Breast epithelium (tissue), 4 donors: ENCODE results near the gene DIP2B. TPM values are rescaled to one million over a fixed set of nuclear protein-coding genes. Genes with fewer than 3 reads are reported as not detected.

Experiments used
- DNase-seq, 2 donors: peaks; one replicate each; pipeline ENCODE4 v3.0.0-alpha.2; 2019; ENCODE audit warnings: low spot score in 2 of 2
- H3K27ac ChIP-seq, 2 donors: fragments of 200-600 bp; sonication (generic) in 1 of 2; one replicate each; pipeline ENCODE4 v1.5.1; 2016 to 2019; ENCODE audit warnings: mild to moderate bottlenecking in 1 of 2
- H3K27me3 ChIP-seq, 2 donors: fragments of 200-600 bp; sonication (generic) in 1 of 2; one replicate each; pipeline versions ENCODE4 v1.5.1 to v1.6.0; 2017 to 2019; ENCODE audit warnings: control low read depth in 1 of 2, mild to moderate bottlenecking in 1 of 2
- H3K36me3 ChIP-seq: fragments of 200-600 bp; one replicate; pipeline ENCODE4 v1.5.1; 2019
- H3K4me1 ChIP-seq, 2 donors: fragments of 200-600 bp; sonication (generic); one replicate each; pipeline ENCODE4 v1.5.1; 2016 to 2019; ENCODE audit warnings: control low read depth in 1 of 2
- H3K4me3 ChIP-seq, 3 donors: fragments of 200-600 bp; sonication (generic); 1 replicate in 2 of 3; 2 replicates in 1 of 3; pipeline ENCODE4 v1.5.1; 2016 to 2019; ENCODE audit warnings: mild to moderate bottlenecking in 3 of 3, moderate library complexity in 2 of 3
- H3K9me3 ChIP-seq, 2 donors: fragments of 200-600 bp; sonication (generic) in 1 of 2; one replicate each; pipeline ENCODE4 v1.5.1; 2016 to 2019; ENCODE audit warnings: control low read depth in 1 of 2
- POLR2A ChIP-seq: fragments of 450-650 bp; IDR thresholded peaks from one replicate; pipeline ENCODE4 v1.6.1; 2016; ENCODE audit warnings: antibody characterized with exemption, mild to moderate bottlenecking, moderate library complexity
- POLR2AphosphoS5 ChIP-seq, 3 donors: sonication (generic); formaldehyde crosslinking; IDR thresholded peaks; one replicate each; pipeline ENCODE4 v1.6.1; 2017; ENCODE audit warnings: antibody characterized with exemption in 3 of 3
- intact Hi-C: fragments of 100-400 bp; cut with DNase I; formaldehyde crosslinking; loops from one replicate; pipeline ENCODE4 v1.15.1; 2023; ENCODE audit warnings: low total_unique reads
- total RNA-seq, 3 donors: library from RNA; depleted of rRNA; stranded (reverse); fragments of >200 nt; gene quantifications; one replicate each; pipeline ENCODE4 v1.1.0, GENCODE V29; 2016
- TF ChIP-seq, protein P1 (sequence below), 3 donors: fragments of 450-650 bp; IDR thresholded peaks; one replicate each; pipeline ENCODE4 v1.5.1; 2016 to 2017; ENCODE audit warnings: antibody characterized with exemption in 3 of 3, mild to moderate bottlenecking in 3 of 3, moderate library complexity in 3 of 3

Gene DIP2B
- total RNA-seq, 3 donors from 2014 or later = 26.6 to 44.8 (median 33.4) TPM

DNA sequence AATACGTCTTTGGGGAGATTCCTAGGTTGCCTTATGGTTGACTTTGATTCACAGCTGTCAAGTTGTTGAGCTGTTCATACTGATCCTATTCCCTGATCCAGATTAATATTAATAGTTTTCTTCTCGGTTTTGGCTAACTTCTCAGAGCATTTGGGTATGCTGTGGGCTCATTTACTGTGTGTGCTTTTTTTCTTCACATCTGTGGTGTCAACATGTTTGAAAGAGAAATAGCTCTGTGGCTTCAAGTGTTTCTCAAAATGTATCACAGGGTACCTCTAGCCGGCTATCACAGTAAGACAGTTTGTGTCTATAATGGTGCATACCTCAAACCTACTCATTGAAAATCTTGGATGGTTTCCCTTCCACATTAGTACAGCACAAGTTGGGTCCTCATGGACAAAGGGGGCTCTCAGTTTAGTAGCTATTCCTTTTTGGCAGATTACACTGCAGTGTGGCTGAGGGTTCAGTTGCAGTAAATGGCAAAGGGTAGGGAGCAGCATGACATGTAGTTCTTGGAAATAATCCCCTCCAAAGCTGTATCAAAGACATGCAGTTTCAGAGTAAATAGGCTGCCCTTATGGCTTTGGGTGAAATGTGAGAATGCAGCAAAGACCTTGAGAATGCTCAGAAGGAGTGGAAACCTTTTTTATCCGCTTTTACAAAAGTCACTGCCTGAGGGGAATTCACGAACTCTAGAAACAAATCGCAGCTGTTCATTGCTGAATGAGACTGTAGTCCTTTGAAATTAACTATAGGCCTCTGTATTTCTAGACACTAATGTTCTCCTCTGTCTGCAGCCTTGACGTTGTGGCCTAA lies 156.7 kb downstream of the DIP2B start:
- intact Hi-C loops = no loop called here
- Histone ChIP-seq H3K36me3 (no peaks in the 10 kb centered on the region), H3K9me3 (no peaks in the 10 kb centered on the region), H3K27me3 (no peaks in the 10 kb centered on the region), H3K4me3 (no peak overlapping the region), H3K4me1 (no peaks in the 10 kb centered on the region), H3K27ac (no peak overlapping the region)
- no peak for DNase-seq
- TF ChIP-seq, protein P1, sequence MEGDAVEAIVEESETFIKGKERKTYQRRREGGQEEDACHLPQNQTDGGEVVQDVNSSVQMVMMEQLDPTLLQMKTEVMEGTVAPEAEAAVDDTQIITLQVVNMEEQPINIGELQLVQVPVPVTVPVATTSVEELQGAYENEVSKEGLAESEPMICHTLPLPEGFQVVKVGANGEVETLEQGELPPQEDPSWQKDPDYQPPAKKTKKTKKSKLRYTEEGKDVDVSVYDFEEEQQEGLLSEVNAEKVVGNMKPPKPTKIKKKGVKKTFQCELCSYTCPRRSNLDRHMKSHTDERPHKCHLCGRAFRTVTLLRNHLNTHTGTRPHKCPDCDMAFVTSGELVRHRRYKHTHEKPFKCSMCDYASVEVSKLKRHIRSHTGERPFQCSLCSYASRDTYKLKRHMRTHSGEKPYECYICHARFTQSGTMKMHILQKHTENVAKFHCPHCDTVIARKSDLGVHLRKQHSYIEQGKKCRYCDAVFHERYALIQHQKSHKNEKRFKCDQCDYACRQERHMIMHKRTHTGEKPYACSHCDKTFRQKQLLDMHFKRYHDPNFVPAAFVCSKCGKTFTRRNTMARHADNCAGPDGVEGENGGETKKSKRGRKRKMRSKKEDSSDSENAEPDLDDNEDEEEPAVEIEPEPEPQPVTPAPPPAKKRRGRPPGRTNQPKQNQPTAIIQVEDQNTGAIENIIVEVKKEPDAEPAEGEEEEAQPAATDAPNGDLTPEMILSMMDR (IDR thresholded peaks at IDR 0.05) = no peak
- TF ChIP-seq POLR2AphosphoS5 (IDR thresholded peaks at IDR 0.05) (no peak), POLR2A (no peak)

DNA sequence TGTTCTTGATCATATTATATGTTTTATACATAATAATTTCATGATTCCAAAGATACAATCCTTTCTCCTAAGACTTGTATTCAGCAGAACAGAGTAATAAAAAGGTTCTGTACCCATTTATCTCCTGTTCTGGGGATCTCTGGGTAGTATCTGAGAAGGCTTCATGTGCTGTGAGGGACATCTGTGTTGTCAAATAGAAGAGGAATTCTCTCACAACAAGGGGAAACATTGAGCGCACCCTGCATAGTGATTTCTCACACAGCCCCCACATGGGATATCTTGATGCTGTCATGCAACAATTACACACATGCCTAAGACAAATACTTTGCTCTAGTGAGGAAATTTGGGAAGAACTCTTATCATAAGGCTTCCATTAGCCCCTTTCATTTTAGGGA lies 157.3 kb downstream of the DIP2B start:
- H3K27ac ChIP-seq = no peak overlapping the region

DNA sequence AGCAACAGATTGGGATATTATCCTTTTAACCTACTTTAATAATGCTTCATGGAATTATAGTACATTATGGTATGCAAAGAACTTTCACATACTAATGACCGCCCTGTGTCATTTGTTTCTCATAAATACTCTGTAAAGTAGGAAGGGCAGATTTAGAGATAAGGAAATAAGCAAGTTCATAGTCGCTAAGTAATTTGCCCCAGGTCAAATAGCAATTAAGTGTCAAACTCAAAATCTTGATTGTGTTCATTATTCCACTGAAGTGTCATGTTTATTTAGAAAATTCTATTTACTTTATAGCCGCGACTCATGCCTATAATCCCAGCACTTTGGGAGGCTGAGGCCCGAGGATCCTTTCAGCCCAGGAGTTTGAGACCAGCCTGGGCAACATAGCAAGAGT lies 160.4 kb downstream of the DIP2B start:
- TF ChIP-seq POLR2A = no peak
- TF ChIP-seq, protein P1 (IDR thresholded peaks at IDR 0.05) = no peak
- TF ChIP-seq POLR2AphosphoS5 (IDR thresholded peaks at IDR 0.05) = no peak
- DNase-seq = no peak
- no peaks in the 10 kb centered on the region for H3K36me3 ChIP-seq
- no peaks in the 10 kb centered on the region for H3K9me3 ChIP-seq
- intact Hi-C loops = no loop called here
- no peak overlapping the region for H3K4me3 ChIP-seq
- no peak overlapping the region for H3K27ac ChIP-seq
- H3K27me3 ChIP-seq = no peaks in the 10 kb centered on the region
- no peaks in the 10 kb centered on the region for H3K4me1 ChIP-seq

More for the DNA sequence above, 157.3 kb downstream of the DIP2B start:
- no peaks in the 10 kb centered on the region for H3K36me3 ChIP-seq
- intact Hi-C loops = no loop called here
- no peaks in the 10 kb centered on the region for H3K4me1 ChIP-seq
- no peak for DNase-seq
- H3K27me3 ChIP-seq = no peaks in the 10 kb centered on the region
- H3K9me3 ChIP-seq = no peaks in the 10 kb centered on the region
- TF ChIP-seq POLR2A = no peak
- TF ChIP-seq POLR2AphosphoS5 (IDR thresholded peaks at IDR 0.05) = no peak
- TF ChIP-seq, protein P1 (IDR thresholded peaks at IDR 0.05) = no peak
- no peak overlapping the region for H3K4me3 ChIP-seq

DNA sequence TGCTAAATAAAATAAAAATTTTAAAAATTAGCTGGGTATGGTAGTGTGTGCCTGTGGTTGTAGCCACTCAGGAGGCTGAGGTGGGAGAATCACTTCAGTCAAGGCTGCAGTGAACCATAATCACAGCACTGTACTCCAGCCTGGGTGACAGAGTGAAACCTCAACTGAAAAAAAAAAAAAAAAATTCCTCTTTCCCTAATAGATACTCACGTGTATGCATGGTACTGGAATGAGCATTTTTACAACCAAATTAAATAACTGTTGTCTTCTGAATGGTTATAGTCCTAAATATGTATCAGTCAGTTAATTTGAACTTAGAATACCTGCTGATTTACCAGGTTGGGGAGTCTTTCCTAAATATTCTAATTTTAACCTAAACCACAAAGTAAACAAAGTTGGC lies 160.8 kb downstream of the DIP2B start:
- TF ChIP-seq POLR2AphosphoS5 (IDR thresholded peaks at IDR 0.05) (no peak), POLR2A (no peak)
- TF ChIP-seq, protein P1 (IDR thresholded peaks at IDR 0.05) = no peak
- intact Hi-C loops = no loop called here
- no peaks in the 10 kb centered on the region for H3K9me3 ChIP-seq
- H3K36me3 ChIP-seq = no peaks in the 10 kb centered on the region
- no peak for DNase-seq
- no peaks in the 10 kb centered on the region for H3K27me3 ChIP-seq
- H3K4me3 ChIP-seq = no peak overlapping the region
- no peaks in the 10 kb centered on the region for H3K4me1 ChIP-seq
- H3K27ac ChIP-seq = no peak overlapping the region

DNA sequence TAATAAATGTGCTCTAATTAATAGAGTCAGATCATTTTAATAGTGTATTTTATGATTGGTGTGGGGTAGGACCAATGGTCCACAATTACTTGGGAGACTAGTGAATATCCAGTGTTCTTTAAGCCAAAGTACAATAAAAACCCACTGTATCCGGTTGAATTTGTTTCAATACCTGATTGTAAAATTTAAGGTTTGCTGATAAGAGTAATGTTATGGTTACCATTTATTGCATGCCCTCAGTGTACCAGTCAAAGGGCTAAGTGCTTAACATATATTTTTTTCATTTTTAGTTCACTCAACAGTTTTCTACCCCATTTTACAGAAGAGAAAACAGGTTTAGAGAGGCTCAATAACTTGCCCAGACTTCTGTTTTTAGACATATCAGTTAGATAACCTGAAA lies 161.2 kb downstream of the DIP2B start:
- H3K9me3 ChIP-seq = no peaks in the 10 kb centered on the region
- H3K27ac ChIP-seq = no peak overlapping the region
- no peak for DNase-seq
- intact Hi-C loops = no loop called here
- no peaks in the 10 kb centered on the region for H3K36me3 ChIP-seq
- no peaks in the 10 kb centered on the region for H3K27me3 ChIP-seq
- H3K4me1 ChIP-seq = no peaks in the 10 kb centered on the region
- TF ChIP-seq POLR2AphosphoS5 (IDR thresholded peaks at IDR 0.05) = no peak
- TF ChIP-seq POLR2A = no peak
- TF ChIP-seq, protein P1 (IDR thresholded peaks at IDR 0.05) = no peak
- no peak overlapping the region for H3K4me3 ChIP-seq
